ENCODE results near the gene TEX261.

- TF ChIP-seq GABPA (IDR thresholded peaks at IDR 0.05; ENCODE audit: low read depth) (no peak), CTCF (IDR thresholded peaks at IDR 0.05; ENCODE audit: insufficient read depth, low read length) (no peak), POLR2AphosphoS5 (IDR thresholded peaks at IDR 0.05; ENCODE audit: low read depth) (no peak), SPI1 (IDR thresholded peaks at IDR 0.05; ENCODE audit: borderline replicate concordance, low read depth) (no peak)
- TF ChIP-seq, protein P1, sequence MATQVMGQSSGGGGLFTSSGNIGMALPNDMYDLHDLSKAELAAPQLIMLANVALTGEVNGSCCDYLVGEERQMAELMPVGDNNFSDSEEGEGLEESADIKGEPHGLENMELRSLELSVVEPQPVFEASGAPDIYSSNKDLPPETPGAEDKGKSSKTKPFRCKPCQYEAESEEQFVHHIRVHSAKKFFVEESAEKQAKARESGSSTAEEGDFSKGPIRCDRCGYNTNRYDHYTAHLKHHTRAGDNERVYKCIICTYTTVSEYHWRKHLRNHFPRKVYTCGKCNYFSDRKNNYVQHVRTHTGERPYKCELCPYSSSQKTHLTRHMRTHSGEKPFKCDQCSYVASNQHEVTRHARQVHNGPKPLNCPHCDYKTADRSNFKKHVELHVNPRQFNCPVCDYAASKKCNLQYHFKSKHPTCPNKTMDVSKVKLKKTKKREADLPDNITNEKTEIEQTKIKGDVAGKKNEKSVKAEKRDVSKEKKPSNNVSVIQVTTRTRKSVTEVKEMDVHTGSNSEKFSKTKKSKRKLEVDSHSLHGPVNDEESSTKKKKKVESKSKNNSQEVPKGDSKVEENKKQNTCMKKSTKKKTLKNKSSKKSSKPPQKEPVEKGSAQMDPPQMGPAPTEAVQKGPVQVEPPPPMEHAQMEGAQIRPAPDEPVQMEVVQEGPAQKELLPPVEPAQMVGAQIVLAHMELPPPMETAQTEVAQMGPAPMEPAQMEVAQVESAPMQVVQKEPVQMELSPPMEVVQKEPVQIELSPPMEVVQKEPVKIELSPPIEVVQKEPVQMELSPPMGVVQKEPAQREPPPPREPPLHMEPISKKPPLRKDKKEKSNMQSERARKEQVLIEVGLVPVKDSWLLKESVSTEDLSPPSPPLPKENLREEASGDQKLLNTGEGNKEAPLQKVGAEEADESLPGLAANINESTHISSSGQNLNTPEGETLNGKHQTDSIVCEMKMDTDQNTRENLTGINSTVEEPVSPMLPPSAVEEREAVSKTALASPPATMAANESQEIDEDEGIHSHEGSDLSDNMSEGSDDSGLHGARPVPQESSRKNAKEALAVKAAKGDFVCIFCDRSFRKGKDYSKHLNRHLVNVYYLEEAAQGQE (IDR thresholded peaks at IDR 0.05; ENCODE audit: insufficient replicate concordance, low read depth), result no peak
These were observed 33.1 kb downstream of the TEX261 start for GRCh38 chr2:70961648-70961994.

Data from HL-60 (cell line).